ENCODE data around the gene SLC2A13.
A peak's percentile ranks its signal among the peaks of the same experiment; 100 is the strongest.
"Not testable (repeated sequence)": the region's sequence is repeated elsewhere in the genome, so short reads cannot be mapped to it uniquely, and the experiment has no call there.

SLC2A13 gene

GRCh38 chr12:39798977-39799376, 306.9 kb downstream of the SLC2A13 start:
- no peak for FAIRE-seq

- no peak for FAIRE-seq
Measured at GRCh38 chr12:39798429-39798828, 307.5 kb downstream of the SLC2A13 start.

- no peak for FAIRE-seq
Measured at GRCh38 chr12:39795481-39795880, 310.4 kb downstream of the SLC2A13 start.

- FAIRE-seq: no peak
Measured at GRCh38 chr12:39792938-39793337, 312.9 kb downstream of the SLC2A13 start.

- FAIRE-seq: no peak
Measured at GRCh38 chr12:39788239-39788638, 317.6 kb downstream of the SLC2A13 start.

- FAIRE-seq: not testable (repeated sequence)
Measured at GRCh38 chr12:39785814-39786213, 320.1 kb downstream of the SLC2A13 start.

- no peak for FAIRE-seq
Measured at GRCh38 chr12:39782026-39782545, 323.8 kb downstream of the SLC2A13 start.

- no peak for FAIRE-seq
Measured at GRCh38 chr12:39780913-39781446, 324.9 kb downstream of the SLC2A13 start.

- FAIRE-seq: no peak
Measured at GRCh38 chr12:39780411-39780912, 325.4 kb downstream of the SLC2A13 start.

GRCh38 chr12:39779768-39780340, 326.0 kb downstream of the SLC2A13 start:
- no peak for FAIRE-seq

GRCh38 chr12:39777465-39777864, 328.4 kb downstream of the SLC2A13 start:
- no peak for FAIRE-seq

- no peak for FAIRE-seq
Measured at GRCh38 chr12:39773266-39773665, 332.6 kb downstream of the SLC2A13 start.

- FAIRE-seq: no peak
Measured at GRCh38 chr12:39772821-39773259, 333.0 kb downstream of the SLC2A13 start.

GRCh38 chr12:39771456-39771855, 334.4 kb downstream of the SLC2A13 start:
- FAIRE-seq: no peak

GRCh38 chr12:39764944-39765560, 340.8 kb downstream of the SLC2A13 start:
- FAIRE-seq: peak; percentile 78

GRCh38 chr12:39763890-39764169, 342.1 kb downstream of the SLC2A13 start:
- no peak for FAIRE-seq

- FAIRE-seq: no peak
Measured at GRCh38 chr12:39763071-39763889, 342.6 kb downstream of the SLC2A13 start.

- FAIRE-seq: no peak
Measured at GRCh38 chr12:39755478-39755877, 350.4 kb downstream of the SLC2A13 start.

GRCh38 chr12:39752482-39753137, 353.3 kb downstream of the SLC2A13 start:
- no peak for FAIRE-seq

GRCh38 chr12:39746151-39746550, 359.7 kb downstream of the SLC2A13 start:
- FAIRE-seq: not testable (repeated sequence)

- FAIRE-seq: no peak
Measured at GRCh38 chr12:39743655-39744054, 362.2 kb downstream of the SLC2A13 start.

GRCh38 chr12:39736406-39736805, 369.5 kb downstream of the SLC2A13 start:
- FAIRE-seq: no peak

- no peak for FAIRE-seq
Measured at GRCh38 chr12:39723831-39724230, 382.1 kb downstream of the SLC2A13 start.
